K562 (cell line): ENCODE measurements around the gene SLC37A3. TPM values are rescaled to one million over a fixed set of nuclear protein-coding genes. Genes with fewer than 3 reads are reported as not detected.

ENCODE experiments used
- ARID1B ChIP-seq: fragments of 450-650 bp; IDR thresholded peaks from 2 replicates; pipeline ENCODE4 v1.6.1; 2016; ENCODE audit warnings: antibody characterized with exemption, mild to moderate bottlenecking, inconsistent platforms
- FOXJ3 ChIP-seq: sonication (generic); formaldehyde crosslinking; IDR thresholded peaks from 2 replicates; pipeline ENCODE4 v1.4.0; 2020; ENCODE audit warnings: mild to moderate bottlenecking, missing genetic modification reagents
- HIVEP1 ChIP-seq: fragments of 250-450 bp; sonication (Bioruptor Pico); IDR thresholded peaks from 2 replicates; pipeline ENCODE4 v1.4.0; 2020; ENCODE audit warnings: mild to moderate bottlenecking
- MAFF ChIP-seq: IDR thresholded peaks from 2 replicates; pipeline ENCODE4 v1.6.1; 2012; ENCODE audit warnings: low read length, improper control_type of control experiment
- PRPF4 ChIP-seq: fragments of 200-400 bp; formaldehyde crosslinking; IDR thresholded peaks from one replicate; pipeline ENCODE4 v1.6.1; 2017; ENCODE audit warnings: low read length, low read depth, mild to moderate bottlenecking; ENCODE audit not compliant: insufficient read depth, poor library complexity, severe bottlenecking
- SIX5 ChIP-seq, 2 experiments: IDR thresholded peaks; 2 replicates each; pipeline ENCODE4 v1.6.1; 2011; ENCODE audit warnings: low read length in 2 of 2, borderline replicate concordance in 1 of 2, low read depth in 1 of 2, mild to moderate bottlenecking in 1 of 2, moderate library complexity in 1 of 2; ENCODE audit not compliant: insufficient read depth in 1 of 2
- SOX6 ChIP-seq: fragments of 450-650 bp; IDR thresholded peaks from 2 replicates; pipeline ENCODE4 v1.6.1; 2014; ENCODE audit warnings: mild to moderate bottlenecking
- TEAD4 ChIP-seq, 2 experiments: sonication (generic) in 1 of 2; formaldehyde crosslinking in 1 of 2; IDR thresholded peaks; 2 replicates each; pipeline versions ENCODE4 v1.6.1 to v1.8.0; 2012 to 2022; ENCODE audit warnings: borderline replicate concordance in 1 of 2, inconsistent platforms in 1 of 2, low read length in 1 of 2, mild to moderate bottlenecking in 1 of 2, missing genetic modification reagents in 1 of 2
- TRIM24 ChIP-seq, 2 experiments: fragments of 450-650 bp; IDR thresholded peaks; 2 replicates each; pipeline ENCODE4 v1.6.1; 2016
- ZNF184 ChIP-seq: sonication (generic); formaldehyde crosslinking; IDR thresholded peaks from 2 replicates; pipeline ENCODE4 v1.5.0; 2020; ENCODE audit warnings: missing genetic modification reagents
- ZNF444 ChIP-seq: fragments of 250-450 bp; sonication (Bioruptor Pico); IDR thresholded peaks from 2 replicates; pipeline ENCODE4 v1.4.0; 2020; ENCODE audit warnings: mild to moderate bottlenecking, moderate library complexity
- ZNF644 ChIP-seq: fragments of 200-800 bp; sonication (Bioruptor generic); IDR thresholded peaks from 2 replicates; pipeline ENCODE4 v1.6.1; 2016; ENCODE audit warnings: low read depth, missing genetic modification characterization, missing compliant biosample characterization
- polyA plus RNA-seq, 8 experiments: library from polyadenylated mRNA; depleted of rRNA in 4 of 8; stranded (reverse) in 5 of 8; unstranded in 3 of 8; fragments of >200 nt; fragmentation: Nextera tagmentation in 2 of 8; fragmentation: Illumina TruSeq in 1 of 8; extraction: Ambion mirVana in 2 of 8; extraction: Trizol in 1 of 8; gene quantifications; 2 replicates each; pipeline versions ENCODE4 v1.2.1 to v1.2.3, GENCODE V29; 2011 to 2014; ENCODE audit warnings: inconsistent platforms in 1 of 8, missing spikeins in 1 of 8
- total RNA-seq, 7 experiments: library from RNA; depleted of rRNA in 6 of 7; stranded (reverse); fragments of >200 nt in 6 of 7; fragmentation: Illumina TruSeq in 2 of 7; extraction: Trizol in 2 of 7; gene quantifications; 2 replicates each; pipeline versions ENCODE4 v1.2.1 to v1.2.3, GENCODE V29; 2011 to 2021; ENCODE audit warnings: low replicate concordance in 1 of 7
- TF ChIP-seq, protein P1 (sequence below): sonication (generic); formaldehyde crosslinking; IDR thresholded peaks from 2 replicates; pipeline ENCODE4 v1.8.0; 2022; ENCODE audit warnings: mild to moderate bottlenecking, missing genetic modification reagents, borderline replicate concordance
- TF ChIP-seq, protein P2 (sequence below): sonication (generic); formaldehyde crosslinking; IDR thresholded peaks from 2 replicates; pipeline ENCODE4 v1.8.0; 2022; ENCODE audit warnings: mild to moderate bottlenecking, low read depth, missing genetic modification reagents
- TF ChIP-seq, protein P3 (sequence below): sonication (generic); formaldehyde crosslinking; IDR thresholded peaks from 2 replicates; pipeline ENCODE4 v1.4.0; 2020; ENCODE audit warnings: mild to moderate bottlenecking, missing genetic modification reagents
- TF ChIP-seq, protein P4 (sequence below), 2 experiments: fragments of 450-650 bp; IDR thresholded peaks; 2 replicates each; pipeline ENCODE4 v1.6.1; 2016
- TF ChIP-seq, protein P5 (sequence below): fragments of 450-650 bp; IDR thresholded peaks from one replicate; pipeline ENCODE4 v1.6.1; 2018; ENCODE audit warnings: mild to moderate bottlenecking, moderate library complexity; ENCODE audit not compliant: partially characterized antibody
- TF ChIP-seq, protein P6 (sequence below), 2 experiments: fragments of 200-800 bp in 1 of 2; sonication (Bioruptor generic) in 1 of 2; sonication (generic) in 1 of 2; formaldehyde crosslinking in 1 of 2; IDR thresholded peaks in 1 of 2; conservative IDR thresholded peaks in 1 of 2; 2 replicates each; pipeline versions ENCODE4 v1.5.0 to v1.6.1; 2016 to 2020; ENCODE audit warnings: missing compliant biosample characterization in 1 of 2, missing genetic modification characterization in 1 of 2, missing genetic modification reagents in 1 of 2

SLC37A3 gene
- total and polyA plus RNA-seq, 9 of the 15 experiments (the other 6 are each of a cell fraction or from before 2014, with no cell fraction given) = 11.7 to 59.1 (median 26.8) TPM

DNA sequence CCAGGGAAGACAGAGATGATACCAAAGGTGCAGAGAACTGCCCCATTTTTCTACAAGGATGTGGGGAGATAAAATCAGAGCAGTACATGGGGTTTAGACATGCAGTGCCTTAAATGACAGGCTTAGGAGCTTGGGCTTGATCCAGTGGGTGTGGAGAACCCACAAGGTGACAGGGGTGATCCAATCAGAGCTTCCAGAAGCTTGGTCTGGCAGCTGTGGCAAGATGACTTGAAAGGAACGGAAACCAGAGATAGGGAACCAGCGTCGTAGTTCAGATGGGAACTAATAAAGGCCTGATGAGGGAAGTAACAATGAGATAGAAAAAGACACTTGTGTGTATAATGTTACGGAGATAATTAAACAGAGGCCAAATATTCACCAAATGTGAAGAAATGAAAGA lies 80.7 kb downstream of the SLC37A3 start (continued):
- TF ChIP-seq, protein P1, sequence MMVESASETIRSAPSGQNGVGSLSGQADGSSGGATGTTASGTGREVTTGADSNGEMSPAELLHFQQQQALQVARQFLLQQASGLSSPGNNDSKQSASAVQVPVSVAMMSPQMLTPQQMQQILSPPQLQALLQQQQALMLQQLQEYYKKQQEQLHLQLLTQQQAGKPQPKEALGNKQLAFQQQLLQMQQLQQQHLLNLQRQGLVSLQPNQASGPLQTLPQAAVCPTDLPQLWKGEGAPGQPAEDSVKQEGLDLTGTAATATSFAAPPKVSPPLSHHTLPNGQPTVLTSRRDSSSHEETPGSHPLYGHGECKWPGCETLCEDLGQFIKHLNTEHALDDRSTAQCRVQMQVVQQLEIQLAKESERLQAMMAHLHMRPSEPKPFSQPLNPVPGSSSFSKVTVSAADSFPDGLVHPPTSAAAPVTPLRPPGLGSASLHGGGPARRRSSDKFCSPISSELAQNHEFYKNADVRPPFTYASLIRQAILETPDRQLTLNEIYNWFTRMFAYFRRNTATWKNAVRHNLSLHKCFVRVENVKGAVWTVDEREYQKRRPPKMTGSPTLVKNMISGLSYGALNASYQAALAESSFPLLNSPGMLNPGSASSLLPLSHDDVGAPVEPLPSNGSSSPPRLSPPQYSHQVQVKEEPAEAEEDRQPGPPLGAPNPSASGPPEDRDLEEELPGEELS (CRISPR knock-in tag) = no peak
- TF ChIP-seq ARID1B (peak; percentile 81), FOXJ3 (no peak), ZNF444 (CRISPR knock-in tag) (no peak), MAFF (no peak), HIVEP1 (CRISPR knock-in tag) (no peak), TEAD4 (IDR thresholded peaks at IDR 0.05; ENCODE audit: low read length) (peak; percentile 94), TEAD4 (CRISPR knock-in tag; IDR thresholded peaks at IDR 0.05; ENCODE audit: borderline replicate concordance) (no peak), ZNF184 (CRISPR knock-in tag) (no peak), PRPF4 (no peak), SOX6 (peak; percentile 64), ZNF644 (tag) (no peak), TRIM24 (IDR thresholded peaks at IDR 0.05) (peak; percentile 55 to 58; a peak in 2 of 4 replicates), SIX5 (IDR thresholded peaks at IDR 0.05; ENCODE audit: borderline replicate concordance in 1 of 2, insufficient read depth in 1 of 2, low read depth in 1 of 2, low read length in 2 of 2) (no peak)
- TF ChIP-seq, protein P2, sequence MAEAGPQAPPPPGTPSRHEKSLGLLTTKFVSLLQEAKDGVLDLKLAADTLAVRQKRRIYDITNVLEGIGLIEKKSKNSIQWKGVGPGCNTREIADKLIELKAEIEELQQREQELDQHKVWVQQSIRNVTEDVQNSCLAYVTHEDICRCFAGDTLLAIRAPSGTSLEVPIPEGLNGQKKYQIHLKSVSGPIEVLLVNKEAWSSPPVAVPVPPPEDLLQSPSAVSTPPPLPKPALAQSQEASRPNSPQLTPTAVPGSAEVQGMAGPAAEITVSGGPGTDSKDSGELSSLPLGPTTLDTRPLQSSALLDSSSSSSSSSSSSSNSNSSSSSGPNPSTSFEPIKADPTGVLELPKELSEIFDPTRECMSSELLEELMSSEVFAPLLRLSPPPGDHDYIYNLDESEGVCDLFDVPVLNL (CRISPR knock-in tag) = no peak
- TF ChIP-seq, protein P3, sequence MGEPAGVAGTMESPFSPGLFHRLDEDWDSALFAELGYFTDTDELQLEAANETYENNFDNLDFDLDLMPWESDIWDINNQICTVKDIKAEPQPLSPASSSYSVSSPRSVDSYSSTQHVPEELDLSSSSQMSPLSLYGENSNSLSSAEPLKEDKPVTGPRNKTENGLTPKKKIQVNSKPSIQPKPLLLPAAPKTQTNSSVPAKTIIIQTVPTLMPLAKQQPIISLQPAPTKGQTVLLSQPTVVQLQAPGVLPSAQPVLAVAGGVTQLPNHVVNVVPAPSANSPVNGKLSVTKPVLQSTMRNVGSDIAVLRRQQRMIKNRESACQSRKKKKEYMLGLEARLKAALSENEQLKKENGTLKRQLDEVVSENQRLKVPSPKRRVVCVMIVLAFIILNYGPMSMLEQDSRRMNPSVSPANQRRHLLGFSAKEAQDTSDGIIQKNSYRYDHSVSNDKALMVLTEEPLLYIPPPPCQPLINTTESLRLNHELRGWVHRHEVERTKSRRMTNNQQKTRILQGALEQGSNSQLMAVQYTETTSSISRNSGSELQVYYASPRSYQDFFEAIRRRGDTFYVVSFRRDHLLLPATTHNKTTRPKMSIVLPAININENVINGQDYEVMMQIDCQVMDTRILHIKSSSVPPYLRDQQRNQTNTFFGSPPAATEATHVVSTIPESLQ = no peak
- TF ChIP-seq, protein P4, sequence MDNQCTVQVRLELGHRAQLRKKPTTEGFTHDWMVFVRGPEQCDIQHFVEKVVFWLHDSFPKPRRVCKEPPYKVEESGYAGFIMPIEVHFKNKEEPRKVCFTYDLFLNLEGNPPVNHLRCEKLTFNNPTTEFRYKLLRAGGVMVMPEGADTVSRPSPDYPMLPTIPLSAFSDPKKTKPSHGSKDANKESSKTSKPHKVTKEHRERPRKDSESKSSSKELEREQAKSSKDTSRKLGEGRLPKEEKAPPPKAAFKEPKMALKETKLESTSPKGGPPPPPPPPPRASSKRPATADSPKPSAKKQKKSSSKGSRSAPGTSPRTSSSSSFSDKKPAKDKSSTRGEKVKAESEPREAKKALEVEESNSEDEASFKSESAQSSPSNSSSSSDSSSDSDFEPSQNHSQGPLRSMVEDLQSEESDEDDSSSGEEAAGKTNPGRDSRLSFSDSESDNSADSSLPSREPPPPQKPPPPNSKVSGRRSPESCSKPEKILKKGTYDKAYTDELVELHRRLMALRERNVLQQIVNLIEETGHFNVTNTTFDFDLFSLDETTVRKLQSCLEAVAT (IDR thresholded peaks at IDR 0.05) = no peak
- TF ChIP-seq, protein P5, sequence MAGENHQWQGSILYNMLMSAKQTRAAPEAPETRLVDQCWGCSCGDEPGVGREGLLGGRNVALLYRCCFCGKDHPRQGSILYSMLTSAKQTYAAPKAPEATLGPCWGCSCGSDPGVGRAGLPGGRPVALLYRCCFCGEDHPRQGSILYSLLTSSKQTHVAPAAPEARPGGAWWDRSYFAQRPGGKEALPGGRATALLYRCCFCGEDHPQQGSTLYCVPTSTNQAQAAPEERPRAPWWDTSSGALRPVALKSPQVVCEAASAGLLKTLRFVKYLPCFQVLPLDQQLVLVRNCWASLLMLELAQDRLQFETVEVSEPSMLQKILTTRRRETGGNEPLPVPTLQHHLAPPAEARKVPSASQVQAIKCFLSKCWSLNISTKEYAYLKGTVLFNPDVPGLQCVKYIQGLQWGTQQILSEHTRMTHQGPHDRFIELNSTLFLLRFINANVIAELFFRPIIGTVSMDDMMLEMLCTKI = no peak
- TF ChIP-seq, protein P6, sequence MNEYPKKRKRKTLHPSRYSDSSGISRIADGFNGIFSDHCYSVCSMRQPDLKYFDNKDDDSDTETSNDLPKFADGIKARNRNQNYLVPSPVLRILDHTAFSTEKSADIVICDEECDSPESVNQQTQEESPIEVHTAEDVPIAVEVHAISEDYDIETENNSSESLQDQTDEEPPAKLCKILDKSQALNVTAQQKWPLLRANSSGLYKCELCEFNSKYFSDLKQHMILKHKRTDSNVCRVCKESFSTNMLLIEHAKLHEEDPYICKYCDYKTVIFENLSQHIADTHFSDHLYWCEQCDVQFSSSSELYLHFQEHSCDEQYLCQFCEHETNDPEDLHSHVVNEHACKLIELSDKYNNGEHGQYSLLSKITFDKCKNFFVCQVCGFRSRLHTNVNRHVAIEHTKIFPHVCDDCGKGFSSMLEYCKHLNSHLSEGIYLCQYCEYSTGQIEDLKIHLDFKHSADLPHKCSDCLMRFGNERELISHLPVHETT (CRISPR knock-in tag; conservative IDR thresholded peaks at IDR 0.05 in 1 of 2, IDR thresholded peaks at IDR 0.05 in 1 of 2) = no peak
